ENCODE measurements around the gene RAB11FIP5.
"Not testable (repeated sequence)": the region's sequence is repeated elsewhere in the genome, so short reads cannot be mapped to it uniquely, and the experiment has no call there.

RAB11FIP5 gene

GRCh38 chr2:73111073-73112025 lies 1.4 kb downstream of the RAB11FIP5 start:
- DNase-seq (ENCODE audit: low read depth in 2 of 3, low spot score in 1 of 3), result no peak

- DNase-seq (ENCODE audit: low read depth in 2 of 3, low spot score in 1 of 3), result no peak
Measured at GRCh38 chr2:73110168-73111072, 2.3 kb downstream of the RAB11FIP5 start.

- no peak for DNase-seq (ENCODE audit: low read depth in 2 of 3, low spot score in 1 of 3)
Measured at GRCh38 chr2:73109431-73110167, 3.1 kb downstream of the RAB11FIP5 start.

GRCh38 chr2:73107211-73107926 lies 5.4 kb downstream of the RAB11FIP5 start:
- DNase-seq (ENCODE audit: low read depth in 2 of 3, low spot score in 1 of 3), result no peak

GRCh38 chr2:73106791-73107190 lies 6.0 kb downstream of the RAB11FIP5 start:
- no peak for DNase-seq (ENCODE audit: low read depth in 2 of 3, low spot score in 1 of 3)

- DNase-seq (ENCODE audit: low read depth in 2 of 3, low spot score in 1 of 3), result no peak
Measured at GRCh38 chr2:73105511-73105971, 7.2 kb downstream of the RAB11FIP5 start.

- DNase-seq (ENCODE audit: low read depth in 2 of 3, low spot score in 1 of 3), result no peak
Measured at GRCh38 chr2:73104933-73105332, 7.8 kb downstream of the RAB11FIP5 start.

- DNase-seq (ENCODE audit: low read depth in 2 of 3, low spot score in 1 of 3), result no peak
Measured at GRCh38 chr2:73103018-73103542, 9.7 kb downstream of the RAB11FIP5 start.

- DNase-seq (ENCODE audit: low read depth in 2 of 3, low spot score in 1 of 3), result no peak
Measured at GRCh38 chr2:73101626-73102256, 11.0 kb downstream of the RAB11FIP5 start.

- no peak for DNase-seq (ENCODE audit: low read depth in 2 of 3, low spot score in 1 of 3)
Measured at GRCh38 chr2:73100956-73101355, 11.8 kb downstream of the RAB11FIP5 start.

- no peak for DNase-seq (ENCODE audit: low read depth in 2 of 3, low spot score in 1 of 3)
Measured at GRCh38 chr2:73099486-73099885, 13.3 kb downstream of the RAB11FIP5 start.

- no peak for DNase-seq (ENCODE audit: low read depth in 2 of 3, low spot score in 1 of 3)
Measured at GRCh38 chr2:73095910-73096309, 16.8 kb downstream of the RAB11FIP5 start.

GRCh38 chr2:73093601-73094218 lies 19.0 kb downstream of the RAB11FIP5 start:
- DNase-seq (ENCODE audit: low read depth in 2 of 3, low spot score in 1 of 3), result not testable (repeated sequence)

GRCh38 chr2:73092146-73092783 lies 20.5 kb downstream of the RAB11FIP5 start:
- DNase-seq (ENCODE audit: low read depth in 2 of 3, low spot score in 1 of 3), result no peak

GRCh38 chr2:73091696-73092095 lies 21.1 kb downstream of the RAB11FIP5 start:
- no peak for DNase-seq (ENCODE audit: low read depth in 2 of 3, low spot score in 1 of 3)

GRCh38 chr2:73091164-73091563 lies 21.6 kb downstream of the RAB11FIP5 start:
- no peak for DNase-seq (ENCODE audit: low read depth in 2 of 3, low spot score in 1 of 3)

GRCh38 chr2:73089270-73090030 lies 23.3 kb downstream of the RAB11FIP5 start:
- no peak for DNase-seq (ENCODE audit: low read depth in 2 of 3, low spot score in 1 of 3)

GRCh38 chr2:73088703-73089102 lies 24.0 kb downstream of the RAB11FIP5 start:
- no peak for DNase-seq (ENCODE audit: low read depth in 2 of 3, low spot score in 1 of 3)

All from stimulated activated CD4-positive, alpha-beta T cell treated with anti-CD3 and anti-CD28 coated beads, Interleukin-12 subunit alpha, Interleukin-12 subunit beta, amount 100 ng/mL, for 48 hours (primary cell).